ENCODE data around the gene RHBG.
"Not testable (repeated sequence)": the region's sequence is repeated elsewhere in the genome, so short reads cannot be mapped to it uniquely, and the experiment has no call there.

RHBG gene

DNA sequence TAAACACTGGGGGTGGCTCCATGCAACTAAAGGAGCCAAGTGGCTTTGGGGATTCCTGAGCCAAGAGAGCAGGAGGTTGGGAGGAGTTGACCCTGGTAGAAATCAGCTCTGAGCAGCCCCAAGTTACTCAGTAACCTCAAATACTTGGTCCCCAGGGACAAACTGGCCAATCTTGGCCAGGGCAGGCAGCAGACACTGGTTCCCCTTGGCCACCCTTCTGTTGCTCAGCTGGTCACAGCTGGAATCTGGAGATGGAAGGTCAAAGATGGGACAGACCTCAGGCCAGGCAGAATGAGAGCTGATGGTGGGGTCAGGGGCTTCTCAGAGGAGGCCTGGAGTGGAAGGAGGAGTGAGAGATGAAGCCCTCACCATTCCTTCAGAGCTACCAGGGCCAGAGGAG lies 3.3 kb upstream of the RHBG start:
- H3K4me3 ChIP-seq = no peak overlapping the region
- H3K27ac ChIP-seq = no peak overlapping the region
- DNase-seq (ENCODE audit: low spot score) = no peak
- TF ChIP-seq, protein P1, sequence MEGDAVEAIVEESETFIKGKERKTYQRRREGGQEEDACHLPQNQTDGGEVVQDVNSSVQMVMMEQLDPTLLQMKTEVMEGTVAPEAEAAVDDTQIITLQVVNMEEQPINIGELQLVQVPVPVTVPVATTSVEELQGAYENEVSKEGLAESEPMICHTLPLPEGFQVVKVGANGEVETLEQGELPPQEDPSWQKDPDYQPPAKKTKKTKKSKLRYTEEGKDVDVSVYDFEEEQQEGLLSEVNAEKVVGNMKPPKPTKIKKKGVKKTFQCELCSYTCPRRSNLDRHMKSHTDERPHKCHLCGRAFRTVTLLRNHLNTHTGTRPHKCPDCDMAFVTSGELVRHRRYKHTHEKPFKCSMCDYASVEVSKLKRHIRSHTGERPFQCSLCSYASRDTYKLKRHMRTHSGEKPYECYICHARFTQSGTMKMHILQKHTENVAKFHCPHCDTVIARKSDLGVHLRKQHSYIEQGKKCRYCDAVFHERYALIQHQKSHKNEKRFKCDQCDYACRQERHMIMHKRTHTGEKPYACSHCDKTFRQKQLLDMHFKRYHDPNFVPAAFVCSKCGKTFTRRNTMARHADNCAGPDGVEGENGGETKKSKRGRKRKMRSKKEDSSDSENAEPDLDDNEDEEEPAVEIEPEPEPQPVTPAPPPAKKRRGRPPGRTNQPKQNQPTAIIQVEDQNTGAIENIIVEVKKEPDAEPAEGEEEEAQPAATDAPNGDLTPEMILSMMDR (IDR thresholded peaks at IDR 0.05) = no peak

GRCh38 chr1:156366378-156367166 lies 2.4 kb upstream of the RHBG start:
- no peak for DNase-seq (ENCODE audit: low spot score)
- TF ChIP-seq, protein P1 (IDR thresholded peaks at IDR 0.05) = no peak
- no peak overlapping the region for H3K4me3 ChIP-seq

DNA sequence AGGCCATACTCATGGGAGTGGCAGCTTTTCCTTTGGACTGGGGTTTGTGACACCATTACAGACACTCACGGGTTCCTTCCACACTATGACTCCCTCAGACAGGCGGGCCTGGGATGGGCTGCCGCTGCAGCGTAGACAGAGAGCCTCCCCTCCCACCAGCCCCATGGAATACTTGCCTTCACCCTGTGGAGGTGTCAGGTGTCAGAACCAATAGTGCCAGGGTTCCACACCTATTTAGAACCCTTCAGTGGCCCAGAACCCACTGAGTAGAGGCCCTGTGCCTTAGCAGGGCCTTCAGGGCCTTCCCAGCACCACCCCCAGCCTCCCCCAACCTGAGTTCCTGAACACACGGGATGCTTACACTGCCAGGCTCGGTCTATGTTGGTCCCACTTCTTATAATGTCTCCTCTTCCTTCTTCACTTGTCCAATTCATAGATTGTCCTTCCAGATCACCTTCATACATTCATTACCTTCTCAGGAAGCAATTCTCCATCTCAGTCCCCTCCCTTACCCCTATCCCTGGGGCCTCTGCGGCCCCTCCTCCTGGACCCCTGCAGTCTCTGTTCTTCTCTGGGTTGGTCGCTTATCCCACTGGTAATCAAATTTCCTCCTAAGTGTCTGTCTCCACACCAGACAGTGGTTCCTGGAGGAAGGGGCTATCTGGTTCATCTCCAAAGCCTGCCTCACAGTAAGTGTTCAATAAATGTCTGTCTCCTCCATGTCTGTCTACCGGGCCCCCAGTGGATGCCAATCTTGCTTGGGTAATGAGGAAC lies 1.4 kb upstream of the RHBG start:
- DNase-seq (ENCODE audit: low spot score) = no peak
- TF ChIP-seq, protein P1 (IDR thresholded peaks at IDR 0.05) = no peak
- no peak overlapping the region for H3K4me3 ChIP-seq
- no peak overlapping the region for H3K27ac ChIP-seq

More at GRCh38 chr1:156366378-156367166, 2.4 kb upstream of the RHBG start:
- no peak overlapping the region for H3K27ac ChIP-seq

GRCh38 chr1:156368157-156368658 lies 803 bp upstream of the RHBG start:
- DNase-seq (ENCODE audit: low spot score) = no peak
- TF ChIP-seq, protein P1 (IDR thresholded peaks at IDR 0.05) = no peak
- no peak overlapping the region for H3K27ac ChIP-seq

GRCh38 chr1:156369685-156370286 lies 775 bp downstream of the RHBG start:
- H3K27ac ChIP-seq; DNase-seq (ENCODE audit: low spot score); H3K4me3 ChIP-seq: not testable (repeated sequence)

More at GRCh38 chr1:156368157-156368658, 803 bp upstream of the RHBG start:
- no peak overlapping the region for H3K4me3 ChIP-seq

DNA sequence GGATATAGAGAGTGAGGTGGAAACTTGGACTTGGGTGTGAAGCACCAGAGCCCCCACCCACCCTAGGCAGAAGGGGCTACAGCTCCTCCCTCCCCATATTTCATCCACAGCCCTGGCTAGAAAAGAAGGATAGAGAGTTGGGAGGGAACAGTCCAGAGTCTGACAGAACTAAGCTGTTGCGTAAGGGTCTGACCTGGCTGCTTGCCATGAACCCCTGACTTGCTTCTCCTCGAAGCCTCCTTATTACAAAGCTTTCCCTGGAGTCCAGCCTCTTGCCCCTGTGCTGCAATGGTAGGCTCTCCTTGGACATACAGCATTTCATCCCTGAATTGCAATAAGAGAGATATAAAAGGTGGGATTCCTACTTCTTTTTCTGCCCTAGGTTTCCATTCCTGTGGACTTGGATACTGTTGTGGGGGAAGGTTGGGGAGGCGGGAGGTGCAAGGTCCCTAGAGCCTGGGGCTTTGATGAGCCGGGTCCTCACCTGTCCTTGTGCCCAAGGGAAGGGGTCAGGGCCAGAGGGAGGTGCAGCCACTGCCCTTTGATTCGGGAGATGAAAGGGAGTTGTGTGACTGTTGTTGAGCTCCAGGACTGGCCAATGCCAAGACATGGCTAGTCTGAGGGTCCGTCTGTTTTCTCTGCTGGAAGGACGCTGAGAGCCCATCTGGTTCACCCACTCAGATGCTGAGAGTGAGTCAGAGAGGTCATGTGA lies 2.7 kb downstream of the RHBG start:
- Histone ChIP-seq H3K27ac (no peak overlapping the region), H3K4me3 (no peak overlapping the region)
- DNase-seq (ENCODE audit: low spot score) = no peak
- TF ChIP-seq, protein P1 (IDR thresholded peaks at IDR 0.05) = no peak

DNA sequence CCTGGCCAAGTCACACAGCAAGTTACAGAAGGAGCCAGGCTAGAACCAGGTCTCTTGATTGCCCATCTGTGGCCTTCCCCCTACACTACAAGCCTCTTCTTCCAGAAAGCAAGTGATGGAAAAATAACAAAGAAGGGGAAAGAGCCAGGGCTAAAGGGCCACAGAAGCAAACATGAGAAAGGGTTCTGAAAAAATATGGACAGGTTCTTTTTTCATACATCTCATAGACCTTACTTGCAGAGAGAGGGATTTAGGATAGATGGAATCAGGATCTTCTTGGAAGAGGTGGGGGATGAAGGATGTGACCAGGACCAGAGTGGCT lies 3.2 kb downstream of the RHBG start:
- Histone ChIP-seq H3K4me3 (no peak overlapping the region), H3K27ac (no peak overlapping the region)
- no peak for DNase-seq (ENCODE audit: low spot score)
- TF ChIP-seq, protein P1 (IDR thresholded peaks at IDR 0.05) = no peak

Data from coronary artery (tissue), 2 donors.